Measurements from ENCODE around the gene DOCK9.
A peak's percentile ranks its signal among the peaks of the same experiment; 100 is the strongest.
"Not testable (repeated sequence)": the region's sequence is repeated elsewhere in the genome, so short reads cannot be mapped to it uniquely, and the experiment has no call there.

DOCK9 gene

GRCh38 chr13:98919566-98919965 lies 58.3 kb downstream of the DOCK9 start:
- DNase-seq (ENCODE audit: low spot score), result no peak
- FAIRE-seq, result no peak

- DNase-seq (ENCODE audit: low spot score), result no peak
- FAIRE-seq, result no peak
Measured at GRCh38 chr13:98918771-98919170, 59.1 kb downstream of the DOCK9 start.

- DNase-seq (ENCODE audit: low spot score), result no peak
- FAIRE-seq, result no peak
Measured at GRCh38 chr13:98917116-98917515, 60.7 kb downstream of the DOCK9 start.

GRCh38 chr13:98916403-98916802 lies 61.5 kb downstream of the DOCK9 start:
- no peak for DNase-seq (ENCODE audit: low spot score)
- no peak for FAIRE-seq

GRCh38 chr13:98915981-98916380 lies 61.9 kb downstream of the DOCK9 start:
- no peak for FAIRE-seq
- no peak for DNase-seq (ENCODE audit: low spot score)

- FAIRE-seq (no peak), DNase-seq (ENCODE audit: low spot score) (no peak)
Measured at GRCh38 chr13:98915563-98915962, 62.3 kb downstream of the DOCK9 start.

GRCh38 chr13:98913741-98914140 lies 64.1 kb downstream of the DOCK9 start:
- FAIRE-seq (no peak), DNase-seq (ENCODE audit: low spot score) (no peak)

GRCh38 chr13:98912846-98913245 lies 65.0 kb downstream of the DOCK9 start:
- DNase-seq (ENCODE audit: low spot score) (no peak), FAIRE-seq (no peak)

GRCh38 chr13:98910501-98910951 lies 67.3 kb downstream of the DOCK9 start:
- FAIRE-seq (peak; percentile 35), DNase-seq (ENCODE audit: low spot score) (peak; percentile 61)

GRCh38 chr13:98909016-98909415 lies 68.8 kb downstream of the DOCK9 start:
- DNase-seq (ENCODE audit: low spot score), result no peak
- no peak for FAIRE-seq

GRCh38 chr13:98906746-98907502 lies 70.9 kb downstream of the DOCK9 start:
- DNase-seq (ENCODE audit: low spot score) (no peak), FAIRE-seq (no peak)

- DNase-seq (ENCODE audit: low spot score) (no peak), FAIRE-seq (no peak)
Measured at GRCh38 chr13:98905199-98905598, 72.7 kb downstream of the DOCK9 start.

- FAIRE-seq, result no peak
Measured at GRCh38 chr13:98900442-98900841, 77.4 kb downstream of the DOCK9 start.

GRCh38 chr13:98897706-98898105 lies 80.2 kb downstream of the DOCK9 start:
- FAIRE-seq (no peak), DNase-seq (ENCODE audit: low spot score) (no peak)

More at GRCh38 chr13:98900442-98900841, 77.4 kb downstream of the DOCK9 start:
- no peak for DNase-seq (ENCODE audit: low spot score)

- FAIRE-seq (no peak), DNase-seq (ENCODE audit: low spot score) (no peak)
Measured at GRCh38 chr13:98896868-98897144, 81.1 kb downstream of the DOCK9 start.

GRCh38 chr13:98896083-98896867 lies 81.6 kb downstream of the DOCK9 start:
- FAIRE-seq (no peak), DNase-seq (ENCODE audit: low spot score) (no peak)

GRCh38 chr13:98894814-98895213 lies 83.0 kb downstream of the DOCK9 start:
- not testable (repeated sequence) for FAIRE-seq; DNase-seq (ENCODE audit: low spot score)

GRCh38 chr13:98893371-98893770 lies 84.5 kb downstream of the DOCK9 start:
- FAIRE-seq, result no peak
- DNase-seq (ENCODE audit: low spot score), result no peak

- DNase-seq (ENCODE audit: low spot score) (no peak), FAIRE-seq (no peak)
Measured at GRCh38 chr13:98892821-98893220, 85.0 kb downstream of the DOCK9 start.

GRCh38 chr13:98892077-98892476 lies 85.8 kb downstream of the DOCK9 start:
- no peak for DNase-seq (ENCODE audit: low spot score)
- FAIRE-seq, result no peak

- DNase-seq (ENCODE audit: low spot score) (no peak), FAIRE-seq (no peak)
Measured at GRCh38 chr13:98890925-98891324, 86.9 kb downstream of the DOCK9 start.

- FAIRE-seq, result peak; percentile 18
- DNase-seq (ENCODE audit: low spot score), result peak; percentile 56
Measured at GRCh38 chr13:98890186-98890585, 87.7 kb downstream of the DOCK9 start.

All from RCC 7860 (cell line).